ENCODE results near the gene PHF1. TPM values are rescaled to one million over a fixed set of nuclear protein-coding genes. Genes with fewer than 3 reads are reported as not detected.

Gene PHF1
- total and polyA plus RNA-seq, 2 of the 13 experiments (the other 11 are each of a cell fraction or from before 2014, with no cell fraction given) = 25.4 to 61.9 TPM

DNA sequence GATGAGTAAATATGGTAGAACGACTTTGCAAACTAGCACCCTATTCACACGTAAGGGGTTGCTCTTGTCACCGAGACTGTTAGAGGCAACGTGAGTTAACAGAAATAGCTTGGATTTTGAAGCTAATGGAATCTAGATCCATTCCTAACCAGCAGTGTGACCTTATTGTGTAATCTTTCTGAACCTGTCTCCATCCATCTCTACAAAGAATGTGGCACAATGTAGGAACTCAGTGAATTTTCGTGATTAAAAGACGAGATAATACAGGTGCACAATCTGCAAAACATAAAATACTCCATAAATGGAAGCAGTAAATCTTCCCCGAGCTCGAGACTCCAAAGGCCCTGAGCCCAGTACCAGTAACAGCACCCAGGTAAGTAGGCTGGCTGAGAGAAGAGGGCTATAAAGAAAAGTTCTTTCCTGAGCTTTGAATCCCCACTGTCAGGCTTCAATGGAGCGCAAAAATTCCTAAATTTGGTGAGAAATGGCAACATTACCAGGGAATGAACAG, 20.0 kb upstream of the PHF1 start (continued):
- TF ChIP-seq, protein P1, sequence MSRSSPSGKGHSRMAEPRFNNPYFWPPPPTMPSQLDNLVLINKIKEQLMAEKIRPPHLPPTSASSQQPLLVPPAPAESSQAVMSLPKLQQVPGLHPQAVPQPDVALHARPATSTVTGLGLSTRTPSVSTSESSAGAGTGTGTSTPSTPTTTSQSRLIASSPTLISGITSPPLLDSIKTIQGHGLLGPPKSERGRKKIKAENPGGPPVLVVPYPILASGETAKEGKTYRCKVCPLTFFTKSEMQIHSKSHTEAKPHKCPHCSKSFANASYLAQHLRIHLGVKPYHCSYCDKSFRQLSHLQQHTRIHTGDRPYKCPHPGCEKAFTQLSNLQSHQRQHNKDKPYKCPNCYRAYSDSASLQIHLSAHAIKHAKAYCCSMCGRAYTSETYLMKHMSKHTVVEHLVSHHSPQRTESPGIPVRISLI (CRISPR knock-in tag; IDR thresholded peaks at IDR 0.05; ENCODE audit: borderline replicate concordance) = no peak
- no peak for TF ChIP-seq MAF1 (CRISPR knock-in tag; IDR thresholded peaks at IDR 0.05; ENCODE audit: borderline replicate concordance)
- TF ChIP-seq ZNF468 (CRISPR knock-in tag; IDR thresholded peaks at IDR 0.05) = 0 out of 2 replicates have a peak, but pooled peaks have one; percentile 49
- no peak for TF ChIP-seq MAZ (IDR thresholded peaks at IDR 0.05; ENCODE audit: borderline replicate concordance, low read depth, low read length)
- TF ChIP-seq MAZ (CRISPR knock-in tag; IDR thresholded peaks at IDR 0.05; ENCODE audit: low read depth) = no peak
- TF ChIP-seq, protein P2, sequence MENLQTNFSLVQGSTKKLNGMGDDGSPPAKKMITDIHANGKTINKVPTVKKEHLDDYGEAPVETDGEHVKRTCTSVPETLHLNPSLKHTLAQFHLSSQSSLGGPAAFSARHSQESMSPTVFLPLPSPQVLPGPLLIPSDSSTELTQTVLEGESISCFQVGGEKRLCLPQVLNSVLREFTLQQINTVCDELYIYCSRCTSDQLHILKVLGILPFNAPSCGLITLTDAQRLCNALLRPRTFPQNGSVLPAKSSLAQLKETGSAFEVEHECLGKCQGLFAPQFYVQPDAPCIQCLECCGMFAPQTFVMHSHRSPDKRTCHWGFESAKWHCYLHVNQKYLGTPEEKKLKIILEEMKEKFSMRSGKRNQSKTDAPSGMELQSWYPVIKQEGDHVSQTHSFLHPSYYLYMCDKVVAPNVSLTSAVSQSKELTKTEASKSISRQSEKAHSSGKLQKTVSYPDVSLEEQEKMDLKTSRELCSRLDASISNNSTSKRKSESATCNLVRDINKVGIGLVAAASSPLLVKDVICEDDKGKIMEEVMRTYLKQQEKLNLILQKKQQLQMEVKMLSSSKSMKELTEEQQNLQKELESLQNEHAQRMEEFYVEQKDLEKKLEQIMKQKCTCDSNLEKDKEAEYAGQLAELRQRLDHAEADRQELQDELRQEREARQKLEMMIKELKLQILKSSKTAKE (CRISPR knock-in tag; IDR thresholded peaks at IDR 0.05; ENCODE audit: borderline replicate concordance) = no peak
- no peak for TF ChIP-seq KDM4B (CRISPR knock-in tag; IDR thresholded peaks at IDR 0.05)
- TF ChIP-seq, protein P3, sequence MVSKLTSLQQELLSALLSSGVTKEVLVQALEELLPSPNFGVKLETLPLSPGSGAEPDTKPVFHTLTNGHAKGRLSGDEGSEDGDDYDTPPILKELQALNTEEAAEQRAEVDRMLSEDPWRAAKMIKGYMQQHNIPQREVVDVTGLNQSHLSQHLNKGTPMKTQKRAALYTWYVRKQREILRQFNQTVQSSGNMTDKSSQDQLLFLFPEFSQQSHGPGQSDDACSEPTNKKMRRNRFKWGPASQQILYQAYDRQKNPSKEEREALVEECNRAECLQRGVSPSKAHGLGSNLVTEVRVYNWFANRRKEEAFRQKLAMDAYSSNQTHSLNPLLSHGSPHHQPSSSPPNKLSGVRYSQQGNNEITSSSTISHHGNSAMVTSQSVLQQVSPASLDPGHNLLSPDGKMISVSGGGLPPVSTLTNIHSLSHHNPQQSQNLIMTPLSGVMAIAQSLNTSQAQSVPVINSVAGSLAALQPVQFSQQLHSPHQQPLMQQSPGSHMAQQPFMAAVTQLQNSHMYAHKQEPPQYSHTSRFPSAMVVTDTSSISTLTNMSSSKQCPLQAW (CRISPR knock-in tag; IDR thresholded peaks at IDR 0.05) = peak; percentile 9; the same call in 1 of the 2 replicates
- TF ChIP-seq, protein P4, sequence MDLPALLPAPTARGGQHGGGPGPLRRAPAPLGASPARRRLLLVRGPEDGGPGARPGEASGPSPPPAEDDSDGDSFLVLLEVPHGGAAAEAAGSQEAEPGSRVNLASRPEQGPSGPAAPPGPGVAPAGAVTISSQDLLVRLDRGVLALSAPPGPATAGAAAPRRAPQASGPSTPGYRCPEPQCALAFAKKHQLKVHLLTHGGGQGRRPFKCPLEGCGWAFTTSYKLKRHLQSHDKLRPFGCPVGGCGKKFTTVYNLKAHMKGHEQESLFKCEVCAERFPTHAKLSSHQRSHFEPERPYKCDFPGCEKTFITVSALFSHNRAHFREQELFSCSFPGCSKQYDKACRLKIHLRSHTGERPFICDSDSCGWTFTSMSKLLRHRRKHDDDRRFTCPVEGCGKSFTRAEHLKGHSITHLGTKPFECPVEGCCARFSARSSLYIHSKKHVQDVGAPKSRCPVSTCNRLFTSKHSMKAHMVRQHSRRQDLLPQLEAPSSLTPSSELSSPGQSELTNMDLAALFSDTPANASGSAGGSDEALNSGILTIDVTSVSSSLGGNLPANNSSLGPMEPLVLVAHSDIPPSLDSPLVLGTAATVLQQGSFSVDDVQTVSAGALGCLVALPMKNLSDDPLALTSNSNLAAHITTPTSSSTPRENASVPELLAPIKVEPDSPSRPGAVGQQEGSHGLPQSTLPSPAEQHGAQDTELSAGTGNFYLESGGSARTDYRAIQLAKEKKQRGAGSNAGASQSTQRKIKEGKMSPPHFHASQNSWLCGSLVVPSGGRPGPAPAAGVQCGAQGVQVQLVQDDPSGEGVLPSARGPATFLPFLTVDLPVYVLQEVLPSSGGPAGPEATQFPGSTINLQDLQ (CRISPR knock-in tag; IDR thresholded peaks at IDR 0.05) = 0 out of 2 replicates have a peak, but pooled peaks have one; percentile 51
- TF ChIP-seq, protein P5, sequence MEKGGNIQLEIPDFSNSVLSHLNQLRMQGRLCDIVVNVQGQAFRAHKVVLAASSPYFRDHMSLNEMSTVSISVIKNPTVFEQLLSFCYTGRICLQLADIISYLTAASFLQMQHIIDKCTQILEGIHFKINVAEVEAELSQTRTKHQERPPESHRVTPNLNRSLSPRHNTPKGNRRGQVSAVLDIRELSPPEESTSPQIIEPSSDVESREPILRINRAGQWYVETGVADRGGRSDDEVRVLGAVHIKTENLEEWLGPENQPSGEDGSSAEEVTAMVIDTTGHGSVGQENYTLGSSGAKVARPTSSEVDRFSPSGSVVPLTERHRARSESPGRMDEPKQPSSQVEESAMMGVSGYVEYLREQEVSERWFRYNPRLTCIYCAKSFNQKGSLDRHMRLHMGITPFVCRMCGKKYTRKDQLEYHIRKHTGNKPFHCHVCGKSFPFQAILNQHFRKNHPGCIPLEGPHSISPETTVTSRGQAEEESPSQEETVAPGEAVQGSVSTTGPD (CRISPR knock-in tag; IDR thresholded peaks at IDR 0.05) = peak; percentile 80; the same call in 1 of the 2 replicates
- TF ChIP-seq, protein P6, sequence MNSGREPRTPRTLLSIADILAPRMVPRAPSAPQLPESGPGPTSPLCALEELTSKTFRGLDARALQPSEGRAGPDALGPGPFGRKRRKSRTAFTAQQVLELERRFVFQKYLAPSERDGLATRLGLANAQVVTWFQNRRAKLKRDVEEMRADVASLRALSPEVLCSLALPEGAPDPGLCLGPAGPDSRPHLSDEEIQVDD (CRISPR knock-in tag; IDR thresholded peaks at IDR 0.05; ENCODE audit: borderline replicate concordance) = no peak; the same call in 1 of the 2 replicates
- 0 out of 2 replicates have a peak, but pooled peaks have one; percentile 53 for TF ChIP-seq RARG (CRISPR knock-in tag; IDR thresholded peaks at IDR 0.05; ENCODE audit: low read depth)
- TF ChIP-seq ZNF441 (CRISPR knock-in tag; IDR thresholded peaks at IDR 0.05; ENCODE audit: borderline replicate concordance) = no peak
- 0 out of 2 replicates have a peak, but pooled peaks have one; percentile 11 for TF ChIP-seq ZNF749 (CRISPR knock-in tag; IDR thresholded peaks at IDR 0.05; ENCODE audit: borderline replicate concordance)
- TF ChIP-seq KLF11 (CRISPR knock-in tag; IDR thresholded peaks at IDR 0.05) = no peak
- peak; percentile 62 for TF ChIP-seq CEBPG (CRISPR knock-in tag; IDR thresholded peaks at IDR 0.05)
- no peak for TF ChIP-seq ZNF790 (CRISPR knock-in tag; IDR thresholded peaks at IDR 0.05; ENCODE audit: borderline replicate concordance)
- no peak for TF ChIP-seq JUN (CRISPR knock-in tag; IDR thresholded peaks at IDR 0.05)
- TF ChIP-seq MTF2 (CRISPR knock-in tag; IDR thresholded peaks at IDR 0.05; ENCODE audit: borderline replicate concordance) = 0 out of 2 replicates have a peak, but pooled peaks have one; percentile 20
- TF ChIP-seq ZNF337 (CRISPR knock-in tag; IDR thresholded peaks at IDR 0.05; ENCODE audit: borderline replicate concordance, low read depth) = no peak
